Lower leg skin (tissue), 4 donors: ENCODE results near the gene BABAM1. TPM values are rescaled to one million over a fixed set of nuclear protein-coding genes. Genes with fewer than 3 reads are reported as not detected.

Experiments
- DNase-seq, 2 donors: peaks; one replicate each; pipeline ENCODE4 v3.0.0-alpha.2; 2019; ENCODE audit warnings: low spot score in 2 of 2
- H3K4me3 ChIP-seq: fragments of 200-600 bp; sonication (generic); 2 replicates; pipeline ENCODE4 v1.5.1; 2017; ENCODE audit warnings: mild to moderate bottlenecking, low read depth; ENCODE audit not compliant: poor library complexity, severe bottlenecking
- POLR2A ChIP-seq, 2 donors: fragments of 450-650 bp; IDR thresholded peaks; one replicate each; pipeline ENCODE4 v1.6.1; 2016 to 2017; ENCODE audit warnings: antibody characterized with exemption in 2 of 2, mild to moderate bottlenecking in 1 of 2, moderate library complexity in 1 of 2
- WGBS, 2 donors: methylation state at CpG; one replicate each; pipeline ENCODE4 v1.1.5; 2018; 5-methylcytosine and 5-hydroxymethylcytosine counted together
- intact Hi-C: fragments of 100-400 bp; cut with DNase I; formaldehyde crosslinking; loops from one replicate; pipeline ENCODE4 v1.15.0; 2023; ENCODE audit warnings: low total_unique reads
- total RNA-seq, 4 donors: library from RNA; depleted of rRNA; stranded (reverse); fragments of >200 nt; gene quantifications; one replicate each; pipeline ENCODE4 v1.1.0, GENCODE V29; 2016
- TF ChIP-seq, protein P1 (sequence below), 3 donors: fragments of 450-650 bp; IDR thresholded peaks; one replicate each; pipeline ENCODE4 v1.5.1; 2016; ENCODE audit warnings: antibody characterized with exemption in 3 of 3, mild to moderate bottlenecking in 3 of 3, moderate library complexity in 2 of 3

The BABAM1 gene
- total RNA-seq, 4 donors from 2014 or later = 48.3 to 61.2 (median 59.6) TPM

DNA sequence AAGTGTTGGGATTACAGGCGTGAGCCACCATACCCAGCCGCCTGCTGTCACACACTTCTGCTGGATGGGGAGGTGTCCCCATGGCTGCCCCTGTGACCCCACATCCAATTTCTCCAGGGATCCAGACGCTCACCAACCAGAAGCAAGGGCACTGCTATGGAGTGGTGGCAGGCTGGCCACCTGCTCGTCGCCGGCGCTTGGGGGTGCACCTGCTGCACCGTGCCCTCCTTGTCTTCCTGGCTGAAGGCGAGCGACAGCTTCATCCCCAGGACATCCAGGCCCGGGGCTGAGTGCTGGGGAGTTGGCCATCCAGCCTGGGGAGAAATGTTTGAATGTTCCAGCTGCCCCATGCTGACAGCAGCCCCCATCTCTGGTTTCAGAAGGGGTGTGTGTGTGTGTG, 19.0 kb downstream of the BABAM1 start:
- no peak for DNase-seq
- no peak overlapping the region for H3K4me3 ChIP-seq
- TF ChIP-seq POLR2A (IDR thresholded peaks at IDR 0.05) = no peak
- TF ChIP-seq, protein P1, sequence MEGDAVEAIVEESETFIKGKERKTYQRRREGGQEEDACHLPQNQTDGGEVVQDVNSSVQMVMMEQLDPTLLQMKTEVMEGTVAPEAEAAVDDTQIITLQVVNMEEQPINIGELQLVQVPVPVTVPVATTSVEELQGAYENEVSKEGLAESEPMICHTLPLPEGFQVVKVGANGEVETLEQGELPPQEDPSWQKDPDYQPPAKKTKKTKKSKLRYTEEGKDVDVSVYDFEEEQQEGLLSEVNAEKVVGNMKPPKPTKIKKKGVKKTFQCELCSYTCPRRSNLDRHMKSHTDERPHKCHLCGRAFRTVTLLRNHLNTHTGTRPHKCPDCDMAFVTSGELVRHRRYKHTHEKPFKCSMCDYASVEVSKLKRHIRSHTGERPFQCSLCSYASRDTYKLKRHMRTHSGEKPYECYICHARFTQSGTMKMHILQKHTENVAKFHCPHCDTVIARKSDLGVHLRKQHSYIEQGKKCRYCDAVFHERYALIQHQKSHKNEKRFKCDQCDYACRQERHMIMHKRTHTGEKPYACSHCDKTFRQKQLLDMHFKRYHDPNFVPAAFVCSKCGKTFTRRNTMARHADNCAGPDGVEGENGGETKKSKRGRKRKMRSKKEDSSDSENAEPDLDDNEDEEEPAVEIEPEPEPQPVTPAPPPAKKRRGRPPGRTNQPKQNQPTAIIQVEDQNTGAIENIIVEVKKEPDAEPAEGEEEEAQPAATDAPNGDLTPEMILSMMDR (IDR thresholded peaks at IDR 0.05) = no peak
- WGBS, 2 donors = 75 to 98% methylated on average over 6 to 10 of the region's 11 CpGs
- intact Hi-C loops = loop anchor here (10.0 kb wide), 1 partner anchor 81 kb away; no protein-coding TSS in a partner anchor

DNA sequence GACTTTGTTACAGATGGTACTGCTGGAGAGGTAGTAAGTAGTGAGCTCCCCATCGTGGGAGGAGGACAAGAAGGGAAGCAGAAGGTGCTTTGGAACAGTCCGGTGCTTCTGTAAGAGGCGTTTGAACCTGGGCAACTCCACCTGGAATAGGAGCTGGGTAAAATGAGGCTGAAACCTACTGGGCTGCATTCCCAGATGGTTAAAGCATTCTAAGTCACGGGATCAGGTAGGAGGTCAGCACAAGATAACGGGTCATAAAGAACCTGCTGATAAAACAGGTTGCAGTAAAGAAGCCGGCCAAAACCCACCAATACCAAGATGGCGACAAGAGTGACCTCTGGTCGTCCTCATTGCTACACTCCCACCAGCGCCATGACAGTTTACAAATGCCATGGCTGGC, 19.5 kb downstream of the BABAM1 start:
- no peak for DNase-seq
- H3K4me3 ChIP-seq = no peak overlapping the region
- WGBS, 2 donors = 92% methylated on average over 9 of the region's 9 CpGs
- intact Hi-C loops = loop anchor here (10.0 kb wide), 1 partner anchor 82 kb away; no protein-coding TSS in a partner anchor
- TF ChIP-seq POLR2A (IDR thresholded peaks at IDR 0.05) = no peak
- TF ChIP-seq, protein P1 (IDR thresholded peaks at IDR 0.05) = no peak

- no peak for DNase-seq
- intact Hi-C loops = loop anchor here (10.0 kb wide), 1 partner anchor 85 kb away; no protein-coding TSS in a partner anchor
- WGBS, 2 donors = 29 to 32% methylated on average over 21 to 22 of the region's 22 CpGs
These were observed 22.2 kb downstream of the BABAM1 start for GRCh38 chr19:17289489-17289888.

GRCh38 chr19:17292301-17293074, 25.2 kb downstream of the BABAM1 start:
- intact Hi-C loops = loop anchor here (10.0 kb wide), 1 partner anchor 92 kb away; no protein-coding TSS in a partner anchor
- peak overlapping the region; percentile 6 for H3K4me3 ChIP-seq
- peak; percentile 65 to 93 for DNase-seq

More at GRCh38 chr19:17289489-17289888, 22.2 kb downstream of the BABAM1 start:
- H3K4me3 ChIP-seq = no peak overlapping the region
- TF ChIP-seq, protein P1 (IDR thresholded peaks at IDR 0.05) = no peak
- TF ChIP-seq POLR2A (IDR thresholded peaks at IDR 0.05) = no peak

DNA sequence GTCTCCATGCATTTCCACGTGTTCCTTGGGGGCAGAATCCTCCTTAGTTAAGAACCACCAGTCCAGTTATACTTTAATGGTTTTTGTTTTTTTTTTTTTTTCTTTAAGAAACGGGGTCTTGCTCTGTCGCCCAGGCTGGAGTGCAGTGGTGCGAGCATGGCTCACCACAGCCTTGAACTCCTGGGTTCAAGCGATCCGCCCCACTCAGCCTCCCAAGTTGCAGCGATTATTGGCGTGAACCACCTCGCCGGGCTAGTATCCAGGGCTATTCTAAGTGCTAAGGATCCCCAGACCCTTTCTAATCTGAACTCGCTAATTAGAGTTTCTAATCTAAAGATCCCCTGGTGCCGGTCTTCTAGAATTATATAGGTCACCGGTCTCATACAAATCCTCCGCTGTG, 26.4 kb downstream of the BABAM1 start:
- H3K4me3 ChIP-seq = no peak overlapping the region
- DNase-seq = no peak
- intact Hi-C loops = loop anchor here (10.0 kb wide), 1 partner anchor 91 kb away; no protein-coding TSS in a partner anchor
- 86 to 91% methylated on average over 14 of the region's 14 CpGs for WGBS, 2 donors
- no peak for TF ChIP-seq POLR2A (IDR thresholded peaks at IDR 0.05)
- TF ChIP-seq, protein P1 (IDR thresholded peaks at IDR 0.05) = no peak

More at GRCh38 chr19:17292301-17293074, 25.2 kb downstream of the BABAM1 start:
- TF ChIP-seq, protein P1 (IDR thresholded peaks at IDR 0.05) = no peak
- no peak for TF ChIP-seq POLR2A (IDR thresholded peaks at IDR 0.05)
- 0 to 3% methylated on average over 18 to 21 of the region's 46 CpGs for WGBS, 2 donors
